H9 (cell line): ENCODE data around the gene ITPK1. TPM values are rescaled to one million over a fixed set of nuclear protein-coding genes. Genes with fewer than 3 reads are reported as not detected.

Experiments used
- DNase-seq: peaks from one replicate; pipeline ENCODE4 v3.0.0-alpha.2; 2017
- H2AFZ ChIP-seq: one replicate; pipeline ENCODE4 v1.6.1; 2013; ENCODE audit warnings: mild to moderate bottlenecking, low read length, control low read depth, moderate library complexity
- H2AK5ac ChIP-seq: 2 replicates; pipeline ENCODE4 v1.6.1; 2013; ENCODE audit warnings: low read length, control low read depth, mixed read lengths; ENCODE audit not compliant: insufficient read length
- H2BK120ac ChIP-seq: one replicate; pipeline ENCODE4 v1.6.1; 2013; ENCODE audit warnings: low read depth, mild to moderate bottlenecking, low read length, control low read depth, inconsistent platforms; ENCODE audit not compliant: poor library complexity, severe bottlenecking
- H2BK12ac ChIP-seq: 2 replicates; pipeline ENCODE4 v1.6.1; 2013; ENCODE audit warnings: low read length, control low read depth, mixed read lengths, low read depth; ENCODE audit not compliant: insufficient read length
- H2BK15ac ChIP-seq: 2 replicates; pipeline ENCODE4 v1.6.1; 2013; ENCODE audit warnings: low read depth, low read length, control low read depth
- H2BK20ac ChIP-seq: one replicate; pipeline ENCODE4 v1.6.1; 2013; ENCODE audit warnings: low read depth, mild to moderate bottlenecking, low read length, control low read depth, inconsistent platforms; ENCODE audit not compliant: poor library complexity, severe bottlenecking
- H2BK5ac ChIP-seq: 2 replicates; pipeline ENCODE4 v1.6.1; 2013; ENCODE audit warnings: low read length, control low read depth, mixed read lengths; ENCODE audit not compliant: insufficient read length
- H3K14ac ChIP-seq: 2 replicates; pipeline ENCODE4 v1.6.1; 2013; ENCODE audit warnings: low read length, control low read depth; ENCODE audit not compliant: insufficient read depth
- H3K18ac ChIP-seq: 2 replicates; pipeline ENCODE4 v1.6.1; 2013; ENCODE audit warnings: low read depth, mild to moderate bottlenecking, mixed read lengths, low read length, control low read depth; ENCODE audit not compliant: insufficient read length
- H3K23ac ChIP-seq: 2 replicates; pipeline ENCODE4 v1.6.1; 2013; ENCODE audit warnings: low read length, control low read depth, mixed read lengths, low read depth; ENCODE audit not compliant: insufficient read length
- H3K23me2 ChIP-seq: 2 replicates; pipeline ENCODE4 v1.6.1; 2013; ENCODE audit warnings: low read depth, mild to moderate bottlenecking, mixed read lengths, low read length, control low read depth; ENCODE audit not compliant: insufficient read length, poor library complexity, severe bottlenecking
- H3K27ac ChIP-seq: 2 replicates; pipeline ENCODE4 v1.5.1; 2013; ENCODE audit warnings: low read length, control low read depth, mixed read lengths, low read depth; ENCODE audit not compliant: insufficient read length
- H3K27me3 ChIP-seq: 2 replicates; pipeline ENCODE4 v1.6.1; 2013; ENCODE audit warnings: low read length, control low read depth, inconsistent platforms; ENCODE audit not compliant: insufficient read depth
- H3K4ac ChIP-seq: 2 replicates; pipeline ENCODE4 v1.6.1; 2013; ENCODE audit warnings: low read depth, mild to moderate bottlenecking, control low read depth, inconsistent platforms, low read length, moderate library complexity
- H3K4me1 ChIP-seq: 2 replicates; pipeline ENCODE4 v1.6.1; 2013; ENCODE audit warnings: low read length, control low read depth, inconsistent platforms; ENCODE audit not compliant: insufficient read depth
- H3K4me2 ChIP-seq: 2 replicates; pipeline ENCODE4 v1.6.1; 2013; ENCODE audit warnings: low read length, control low read depth, mixed read lengths; ENCODE audit not compliant: insufficient read length, insufficient read depth
- H3K56ac ChIP-seq: 2 replicates; pipeline ENCODE4 v1.6.1; 2013; ENCODE audit warnings: low read depth, mild to moderate bottlenecking, mixed read lengths, low read length, control low read depth; ENCODE audit not compliant: insufficient read length
- H3K79me1 ChIP-seq: 2 replicates; pipeline ENCODE4 v1.6.1; 2013; ENCODE audit warnings: low read depth, mild to moderate bottlenecking, moderate library complexity, low read length, control low read depth, inconsistent platforms; ENCODE audit not compliant: insufficient read depth, poor library complexity, severe bottlenecking
- H3K79me2 ChIP-seq: 2 replicates; pipeline ENCODE4 v1.6.1; 2013; ENCODE audit warnings: low read length, control low read depth, inconsistent platforms; ENCODE audit not compliant: insufficient read depth
- H3K9ac ChIP-seq: 2 replicates; pipeline ENCODE4 v1.6.1; 2013; ENCODE audit warnings: low read length, control low read depth, mixed read lengths; ENCODE audit not compliant: insufficient read length; ENCODE audit errors: extremely low read depth
- H3K9me3 ChIP-seq: one replicate; pipeline ENCODE4 v1.6.1; 2013; ENCODE audit warnings: low read depth, low read length, inconsistent platforms; ENCODE audit not compliant: control insufficient read depth
- H3T11ph ChIP-seq: one replicate; pipeline ENCODE4 v1.6.1; 2013; ENCODE audit warnings: mild to moderate bottlenecking, low read length, control low read depth, inconsistent platforms
- H4K20me1 ChIP-seq: one replicate; pipeline ENCODE4 v1.6.1; 2013; ENCODE audit not compliant: control insufficient read depth, insufficient read length, insufficient read depth
- H4K5ac ChIP-seq: 2 replicates; pipeline ENCODE4 v1.6.1; 2013; ENCODE audit warnings: low read depth, mild to moderate bottlenecking, mixed read lengths, low read length, control low read depth; ENCODE audit not compliant: insufficient read length
- H4K8ac ChIP-seq: replicated peaks from 2 replicates; pipeline ENCODE4 v1.6.1; 2013; ENCODE audit warnings: low read length, control low read depth, mixed read lengths, low read depth; ENCODE audit not compliant: insufficient read length
- H4K91ac ChIP-seq: 2 replicates; pipeline ENCODE4 v1.6.1; 2013; ENCODE audit warnings: low read depth, mild to moderate bottlenecking, moderate library complexity, mixed read lengths, low read length, control low read depth; ENCODE audit not compliant: insufficient read length
- H3K27ac Mint-ChIP-seq, 3 experiments: 2 replicates in 2 of 3; 3 replicates in 1 of 3; pipeline ENCODE4 v1.8.0; 2020 to 2021; ENCODE audit warnings: mixed read lengths in 3 of 3, mild to moderate bottlenecking in 1 of 3, moderate library complexity in 1 of 3
- H3K27me3 Mint-ChIP-seq: 2 replicates; pipeline ENCODE4 v1.8.0; 2021; ENCODE audit warnings: low read depth, mild to moderate bottlenecking, moderate library complexity, mixed read lengths
- H3K36me3 Mint-ChIP-seq, 3 experiments: 2 replicates in 2 of 3; 3 replicates in 1 of 3; pipeline ENCODE4 v1.8.0; 2020 to 2021; ENCODE audit warnings: low read depth in 3 of 3, mixed read lengths in 3 of 3; ENCODE audit not compliant: insufficient read depth in 1 of 3
- H3K4me1 Mint-ChIP-seq, 2 experiments: 2 replicates each; pipeline ENCODE4 v1.8.0; 2020; ENCODE audit warnings: mixed read lengths in 2 of 2
- H3K4me3 Mint-ChIP-seq, 2 experiments: 2 replicates in 1 of 2; 3 replicates in 1 of 2; pipeline ENCODE4 v1.8.0; 2020 to 2021; ENCODE audit warnings: mild to moderate bottlenecking in 2 of 2, mixed read lengths in 2 of 2, moderate library complexity in 1 of 2
- H3K9me3 Mint-ChIP-seq, 2 experiments: 2 replicates in 1 of 2; 3 replicates in 1 of 2; pipeline ENCODE4 v1.8.0; 2020; ENCODE audit warnings: mild to moderate bottlenecking in 2 of 2, mixed read lengths in 2 of 2, moderate library complexity in 1 of 2
- WGBS: extraction: QIAGEN DNeasy Blood & Tissue Kit; methylation state at CpG from one replicate; pipeline ENCODE4 v1.1.7; 2013; ENCODE audit warnings: missing lambda C conversion rate, low lambda C conversion rate, mixed read lengths; ENCODE audit not compliant: insufficient read length; ENCODE audit errors: extremely low coverage; 5-methylcytosine and 5-hydroxymethylcytosine counted together
- total RNA-seq: library from RNA; stranded (reverse); gene quantifications from 2 replicates; pipeline ENCODE4 v1.2.1, GENCODE V29; 2021
- TF ChIP-seq, protein P1 (sequence below): fragments of 200-600 bp; sonication (generic); conservative IDR thresholded peaks from 3 replicates; pipeline ENCODE4 v1.8.0; 2021; ENCODE audit warnings: antibody characterized with exemption, mild to moderate bottlenecking

ITPK1 gene
- total RNA-seq, 1 experiment from 2014 or later, result 92.7 TPM

DNA sequence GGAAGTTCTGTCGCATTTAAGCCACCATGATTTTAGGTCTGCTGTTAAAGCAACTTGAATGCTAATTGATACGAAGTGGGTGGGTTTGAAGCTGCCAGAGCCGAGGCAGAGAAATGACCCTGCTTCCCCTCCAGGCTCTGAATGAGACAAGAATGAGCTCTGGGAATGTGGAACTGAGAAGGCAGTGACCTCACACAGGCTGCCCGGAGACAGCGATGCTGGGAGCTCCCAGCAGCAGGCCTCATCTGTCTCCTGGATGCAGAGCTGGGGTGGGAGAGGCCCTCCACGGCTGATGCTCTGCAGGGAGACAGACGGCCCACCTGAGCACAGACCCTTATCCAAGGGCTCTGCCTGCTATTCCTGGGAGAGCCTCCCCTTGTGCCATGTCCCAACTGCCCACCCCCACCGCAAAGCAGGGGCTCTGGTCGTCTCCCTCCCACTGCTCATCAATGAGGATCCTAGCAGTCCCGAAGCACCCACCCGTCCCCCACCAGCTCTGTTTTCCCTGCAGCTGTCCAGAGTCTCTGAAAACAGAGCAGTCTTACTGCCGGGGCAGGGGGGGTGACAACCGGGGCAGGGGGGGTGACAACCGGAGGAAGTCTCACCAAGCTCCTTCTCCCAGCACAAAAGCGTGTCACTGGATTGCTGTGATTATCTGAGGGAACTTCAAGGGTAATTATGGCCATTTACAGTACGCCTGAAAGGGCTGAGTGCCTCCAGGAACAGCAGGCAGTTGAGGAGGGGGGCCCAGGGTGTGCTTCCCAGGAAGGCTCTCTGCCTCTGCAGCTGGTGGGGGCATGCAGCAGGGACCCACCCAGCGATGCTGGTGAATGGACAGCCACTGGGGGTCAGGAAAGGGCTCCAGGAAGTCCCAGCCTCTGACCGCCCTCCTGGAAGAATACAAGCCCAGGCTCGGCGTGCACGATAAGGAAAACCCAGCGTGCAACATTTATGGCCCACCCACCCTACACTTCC is 125.0 kb downstream of the ITPK1 start:
- H3K4me2 ChIP-seq, result no peak overlapping the region
- no peak overlapping the region for H3K56ac ChIP-seq
- H3K36me3 Mint-ChIP-seq, result peaks cover 19 to 25% (median 25%) of the 10 kb centered on the region in 3 experiments
- H4K20me1 ChIP-seq, result no peaks in the 10 kb centered on the region
- H2AFZ ChIP-seq, result no peak overlapping the region
- no peaks in the 10 kb centered on the region for H3K9me3 Mint-ChIP-seq
- H4K8ac ChIP-seq, result no peak overlapping the region
- H3K18ac ChIP-seq, result no peak overlapping the region
- H2BK5ac ChIP-seq, result no peak overlapping the region
- H3T11ph ChIP-seq, result no peak overlapping the region
- H3K79me1 ChIP-seq, result no peaks in the 10 kb centered on the region
- H3K14ac ChIP-seq, result no peak overlapping the region; the same call in 1 of the 2 replicates
- H2AK5ac ChIP-seq, result no peak overlapping the region
- peaks cover 10 to 14% of the 10 kb centered on the region in 2 experiments for H3K4me1 Mint-ChIP-seq
- no peak overlapping the region for H3K27ac ChIP-seq
- H2BK120ac ChIP-seq, result no peak overlapping the region
- H2BK12ac ChIP-seq, result no peak overlapping the region
- H2BK15ac ChIP-seq, result no peak overlapping the region
- no peaks in the 10 kb centered on the region for H3K4me1 ChIP-seq
- no peak overlapping the region for H2BK20ac ChIP-seq
- no peaks in the 10 kb centered on the region for H3K27me3 Mint-ChIP-seq
- DNase-seq, result no peak
- H4K5ac ChIP-seq, result no peak overlapping the region
- no peak overlapping the region for H3K23ac ChIP-seq
- no peaks in the 10 kb centered on the region for H3K9me3 ChIP-seq
- no peaks in the 10 kb centered on the region for H3K79me2 ChIP-seq
- no CpG with 5 or more reads among the region's 22 CpGs for WGBS
- TF ChIP-seq, protein P1, sequence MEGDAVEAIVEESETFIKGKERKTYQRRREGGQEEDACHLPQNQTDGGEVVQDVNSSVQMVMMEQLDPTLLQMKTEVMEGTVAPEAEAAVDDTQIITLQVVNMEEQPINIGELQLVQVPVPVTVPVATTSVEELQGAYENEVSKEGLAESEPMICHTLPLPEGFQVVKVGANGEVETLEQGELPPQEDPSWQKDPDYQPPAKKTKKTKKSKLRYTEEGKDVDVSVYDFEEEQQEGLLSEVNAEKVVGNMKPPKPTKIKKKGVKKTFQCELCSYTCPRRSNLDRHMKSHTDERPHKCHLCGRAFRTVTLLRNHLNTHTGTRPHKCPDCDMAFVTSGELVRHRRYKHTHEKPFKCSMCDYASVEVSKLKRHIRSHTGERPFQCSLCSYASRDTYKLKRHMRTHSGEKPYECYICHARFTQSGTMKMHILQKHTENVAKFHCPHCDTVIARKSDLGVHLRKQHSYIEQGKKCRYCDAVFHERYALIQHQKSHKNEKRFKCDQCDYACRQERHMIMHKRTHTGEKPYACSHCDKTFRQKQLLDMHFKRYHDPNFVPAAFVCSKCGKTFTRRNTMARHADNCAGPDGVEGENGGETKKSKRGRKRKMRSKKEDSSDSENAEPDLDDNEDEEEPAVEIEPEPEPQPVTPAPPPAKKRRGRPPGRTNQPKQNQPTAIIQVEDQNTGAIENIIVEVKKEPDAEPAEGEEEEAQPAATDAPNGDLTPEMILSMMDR, result no peak
- peak overlapping the region in 2 of 3 experiments; percentile 61 to 67; a peak in 1 of 7 replicates for H3K27ac Mint-ChIP-seq
- H3K4me3 Mint-ChIP-seq, result no peak overlapping the region
- no peak overlapping the region for H3K9ac ChIP-seq
- H3K23me2 ChIP-seq, result no peaks in the 10 kb centered on the region
- no peak overlapping the region for H4K91ac ChIP-seq
- H3K4ac ChIP-seq, result no peak overlapping the region
- H3K27me3 ChIP-seq, result no peaks in the 10 kb centered on the region
